Lung microvascular endothelial cell (primary cell): ENCODE results near the gene CCDC174. TPM values are rescaled to one million over a fixed set of nuclear protein-coding genes. Genes with fewer than 3 reads are reported as not detected.
"Not testable (repeated sequence)": the region's sequence is repeated elsewhere in the genome, so short reads cannot be mapped to it uniquely, and the experiment has no call there.

Experiments
- DNase-seq, 2 donors: peaks; one replicate each; pipeline versions ENCODE4 v3.0.0 to v3.0.0-alpha.2; 2010; ENCODE audit warnings: low read depth in 2 of 2
- total RNA-seq: library from RNA; depleted of rRNA; stranded (reverse); fragments of >200 nt; gene quantifications from 2 replicates; pipeline ENCODE4 v1.2.1, GENCODE V29; 2014

CCDC174 gene
- total RNA-seq: 3.7 and 5.4 TPM in 2 replicates

GRCh38 chr3:14651440-14652251, at the start of gene CCDC174:
Gene CCDC174, plus strand, starts transcription at chr3:14651762. Its CDS starts 75 bp downstream, at chr3:14651837.
- DNase-seq: peak; percentile 99

GRCh38 chr3:14602006-14602803, 49.4 kb upstream of the CCDC174 start:
- DNase-seq: no peak

- no peak for DNase-seq
These were observed 48.5 kb upstream of the CCDC174 start for GRCh38 chr3:14602804-14603644.

- peak in 1 of 2 donors; percentile 66 for DNase-seq
These were observed 46.5 kb upstream of the CCDC174 start for GRCh38 chr3:14605067-14605466.

- DNase-seq: no peak
These were observed 45.8 kb upstream of the CCDC174 start for GRCh38 chr3:14605744-14606143.

- DNase-seq: no peak
These were observed 44.8 kb upstream of the CCDC174 start for GRCh38 chr3:14606669-14607339.

GRCh38 chr3:14608298-14608697, 43.3 kb upstream of the CCDC174 start:
- no peak for DNase-seq

- not testable (repeated sequence) for DNase-seq
These were observed 42.5 kb upstream of the CCDC174 start for GRCh38 chr3:14609058-14609457.

- DNase-seq: no peak
These were observed 42.1 kb upstream of the CCDC174 start for GRCh38 chr3:14609506-14609905.

GRCh38 chr3:14609941-14610340, 41.6 kb upstream of the CCDC174 start:
- no peak for DNase-seq

GRCh38 chr3:14614189-14614588, 37.4 kb upstream of the CCDC174 start:
- no peak for DNase-seq

- no peak for DNase-seq
These were observed 36.7 kb upstream of the CCDC174 start for GRCh38 chr3:14614862-14615261.

GRCh38 chr3:14616606-14617507, 34.7 kb upstream of the CCDC174 start:
- no peak for DNase-seq

GRCh38 chr3:14617508-14618023, 34.0 kb upstream of the CCDC174 start:
- no peak for DNase-seq

- no peak for DNase-seq
These were observed 32.0 kb upstream of the CCDC174 start for GRCh38 chr3:14619605-14620004.

GRCh38 chr3:14620512-14620911, 31.1 kb upstream of the CCDC174 start:
- peak in 1 of 2 donors; percentile 28 for DNase-seq

GRCh38 chr3:14621093-14621492, 30.5 kb upstream of the CCDC174 start:
- no peak for DNase-seq

- DNase-seq: no peak
These were observed 29.2 kb upstream of the CCDC174 start for GRCh38 chr3:14622368-14622767.

- no peak for DNase-seq
These were observed 28.0 kb upstream of the CCDC174 start for GRCh38 chr3:14623569-14624051.

- no peak for DNase-seq
These were observed 27.1 kb upstream of the CCDC174 start for GRCh38 chr3:14624498-14624897.
